KMS-11 (cell line): Measurements from ENCODE around the gene EXOC4.

Experiments used
- H2AFZ ChIP-seq: fragments of 200-600 bp; sonication (generic); 2 replicates; pipeline ENCODE4 v1.6.1; 2016; ENCODE audit warnings: antibody characterized with exemption, mixed run types, low read depth
- H3K27ac ChIP-seq: fragments of 200-600 bp; sonication (generic); 2 replicates; pipeline ENCODE4 v1.6.1; 2016; ENCODE audit warnings: mild to moderate bottlenecking, mixed run types
- H3K27me3 ChIP-seq: fragments of 200-600 bp; sonication (generic); 2 replicates; pipeline ENCODE4 v1.6.1; 2017; ENCODE audit warnings: mild to moderate bottlenecking, low read depth, mixed run types, moderate library complexity; ENCODE audit not compliant: insufficient read depth
- H3K36me3 ChIP-seq: fragments of 200-600 bp; sonication (generic); 2 replicates; pipeline ENCODE4 v1.6.1; 2017; ENCODE audit warnings: mild to moderate bottlenecking, mixed run types; ENCODE audit not compliant: insufficient read depth
- H3K4me1 ChIP-seq: fragments of 200-600 bp; sonication (generic); 2 replicates; pipeline ENCODE4 v1.6.1; 2016; ENCODE audit warnings: mild to moderate bottlenecking, low read depth, mixed run types; ENCODE audit not compliant: poor library complexity, severe bottlenecking
- H3K4me2 ChIP-seq: fragments of 200-600 bp; sonication (generic); 2 replicates; pipeline ENCODE4 v1.7.0; 2016; ENCODE audit warnings: mild to moderate bottlenecking, mixed run types
- H3K4me3 ChIP-seq: fragments of 200-600 bp; sonication (generic); IDR thresholded peaks from 2 replicates; pipeline ENCODE4 v1.6.1; 2017; ENCODE audit warnings: low read depth, low read length, mixed read lengths; ENCODE audit not compliant: insufficient read depth
- H3K79me2 ChIP-seq: fragments of 200-600 bp; sonication (generic); 2 replicates; pipeline ENCODE4 v1.6.1; 2016; ENCODE audit warnings: low read depth, mixed run types; ENCODE audit not compliant: insufficient read depth
- H3K9ac ChIP-seq: fragments of 200-600 bp; sonication (generic); 2 replicates; pipeline ENCODE4 v1.6.1; 2016; ENCODE audit warnings: mild to moderate bottlenecking, mixed run types
- H4K20me1 ChIP-seq: fragments of 200-600 bp; sonication (generic); 2 replicates; pipeline ENCODE4 v1.6.1; 2016; ENCODE audit warnings: mild to moderate bottlenecking, mixed run types; ENCODE audit not compliant: insufficient read depth
- CTCF ChIP-seq: fragments of 200-600 bp; sonication (generic); conservative IDR thresholded peaks from 2 replicates; pipeline ENCODE4 v1.6.1; 2017; ENCODE audit warnings: low read depth, mild to moderate bottlenecking, antibody characterized with exemption, low read length, moderate library complexity, mixed read lengths

The EXOC4 gene

GRCh38 chr7:134016223-134016941 is 763.5 kb downstream of the EXOC4 start:
- Histone ChIP-seq H2AFZ (no peak overlapping the region), H4K20me1 (no peaks in the 10 kb centered on the region), H3K4me2 (no peak overlapping the region), H3K79me2 (no peaks in the 10 kb centered on the region), H3K4me1 (peaks cover 10% of the 10 kb centered on the region), H3K4me3 (no peak overlapping the region), H3K36me3 (no peaks in the 10 kb centered on the region), H3K27ac (no peak overlapping the region), H3K9ac (no peak overlapping the region), H3K27me3 (no peaks in the 10 kb centered on the region)
- TF ChIP-seq CTCF: peak; percentile 88

- Histone ChIP-seq H3K9ac (no peak overlapping the region), H3K27ac (no peak overlapping the region), H3K4me2 (no peak overlapping the region), H4K20me1 (no peaks in the 10 kb centered on the region), H3K36me3 (no peaks in the 10 kb centered on the region), H3K4me3 (no peak overlapping the region), H3K27me3 (no peaks in the 10 kb centered on the region), H2AFZ (no peak overlapping the region), H3K4me1 (peaks cover 11% of the 10 kb centered on the region), H3K79me2 (no peaks in the 10 kb centered on the region)
- peak; percentile 31 for TF ChIP-seq CTCF
Measured at GRCh38 chr7:134016942-134017303, 764.0 kb downstream of the EXOC4 start.

- no peak for TF ChIP-seq CTCF
- Histone ChIP-seq H3K4me2 (no peak overlapping the region), H4K20me1 (no peaks in the 10 kb centered on the region), H3K27ac (no peak overlapping the region), H3K4me1 (peaks cover 14% of the 10 kb centered on the region), H3K4me3 (no peak overlapping the region), H3K36me3 (no peaks in the 10 kb centered on the region), H3K27me3 (no peaks in the 10 kb centered on the region), H3K79me2 (no peaks in the 10 kb centered on the region), H2AFZ (no peak overlapping the region), H3K9ac (no peak overlapping the region)
Measured at GRCh38 chr7:134018306-134018705, 765.4 kb downstream of the EXOC4 start.

- Histone ChIP-seq H4K20me1 (no peaks in the 10 kb centered on the region), H3K27me3 (no peaks in the 10 kb centered on the region), H3K4me3 (no peak overlapping the region), H3K4me2 (no peak overlapping the region), H3K79me2 (no peaks in the 10 kb centered on the region), H3K9ac (no peak overlapping the region), H3K36me3 (no peaks in the 10 kb centered on the region), H3K27ac (no peak overlapping the region), H2AFZ (no peak overlapping the region), H3K4me1 (peaks cover 14% of the 10 kb centered on the region)
- no peak for TF ChIP-seq CTCF
Measured at GRCh38 chr7:134019251-134019650, 766.4 kb downstream of the EXOC4 start.
